CD4-positive, alpha-beta memory T cell (primary cell): Measurements from ENCODE around the gene CPNE8. TPM values are rescaled to one million over a fixed set of nuclear protein-coding genes. Genes with fewer than 3 reads are reported as not detected.
A peak's percentile ranks its signal among the peaks of the same experiment; 100 is the strongest.

ENCODE experiments used
- CTCF ChIA-PET: fragments of 350-600 bp; sonication (Branson Sonifier 250); formaldehyde crosslinking; loops from one replicate; lab custom pipeline; 2021; ENCODE audit warnings: inconsistent platforms; ENCODE audit not compliant: partially characterized antibody; lab: Charles Lee
- POLR2A ChIA-PET: fragments of 350-600 bp; sonication (Branson Sonifier 250); formaldehyde crosslinking; loops from one replicate; lab custom pipeline; 2021; ENCODE audit not compliant: partially characterized antibody; lab: Charles Lee
- DNase-seq, 5 donors: peaks; one replicate each; pipeline versions ENCODE4 v3.0.0 to v3.0.0-alpha.2; 2020 to 2022; ENCODE audit warnings: mixed read lengths in 1 of 5
- H3K27ac ChIP-seq: one replicate; pipeline ENCODE4 v1.7.0; 2013; ENCODE audit warnings: low read depth, low read length
- H3K27me3 ChIP-seq: 2 replicates; pipeline ENCODE4 v1.7.0; 2013; ENCODE audit warnings: mild to moderate bottlenecking, low read length, moderate library complexity; ENCODE audit not compliant: insufficient read depth
- H3K36me3 ChIP-seq: 2 replicates; pipeline ENCODE4 v1.7.0; 2013; ENCODE audit warnings: mild to moderate bottlenecking, low read length, moderate library complexity; ENCODE audit not compliant: insufficient read depth
- H3K4me1 ChIP-seq: 2 replicates; pipeline ENCODE4 v1.7.0; 2013; ENCODE audit warnings: mild to moderate bottlenecking, low read length, moderate library complexity; ENCODE audit not compliant: insufficient read depth
- H3K4me3 ChIP-seq, 2 donors: one replicate each; pipeline ENCODE4 v1.7.0; 2013; ENCODE audit warnings: low read length in 2 of 2, mild to moderate bottlenecking in 1 of 2
- H3K9me3 ChIP-seq, 2 donors: one replicate each; pipeline ENCODE4 v1.7.0; 2013; ENCODE audit warnings: low read length in 2 of 2, control low read depth in 1 of 2; ENCODE audit not compliant: control insufficient read depth in 1 of 2
- H3K27ac Mint-ChIP-seq, 7 donors: one replicate each; pipeline ENCODE4 v1.8.0; 2020 to 2021; ENCODE audit warnings: mixed read lengths in 7 of 7, mild to moderate bottlenecking in 6 of 7, inconsistent platforms in 3 of 7, moderate library complexity in 3 of 7
- H3K27me3 Mint-ChIP-seq, 2 donors: one replicate each; pipeline ENCODE4 v1.8.0; 2020 to 2021; ENCODE audit warnings: mixed read lengths in 2 of 2
- H3K36me3 Mint-ChIP-seq, 2 donors: one replicate each; pipeline ENCODE4 v1.8.0; 2020 to 2021; ENCODE audit warnings: mixed read lengths in 2 of 2, inconsistent platforms in 1 of 2, mild to moderate bottlenecking in 1 of 2
- H3K4me1 Mint-ChIP-seq, 4 donors: one replicate each; pipeline ENCODE4 v1.8.0; 2020 to 2021; ENCODE audit warnings: mixed read lengths in 4 of 4, mild to moderate bottlenecking in 1 of 4
- H3K4me3 Mint-ChIP-seq, 8 donors: one replicate each; pipeline ENCODE4 v1.8.0; 2020 to 2021; ENCODE audit warnings: mixed read lengths in 8 of 8, mild to moderate bottlenecking in 7 of 8, moderate library complexity in 6 of 8, inconsistent platforms in 3 of 8
- H3K9me3 Mint-ChIP-seq, 8 donors: one replicate each; pipeline ENCODE4 v1.8.0; 2020 to 2021; ENCODE audit warnings: mixed read lengths in 8 of 8, mild to moderate bottlenecking in 5 of 8, inconsistent platforms in 3 of 8, moderate library complexity in 1 of 8
- intact Hi-C: fragments of 100-400 bp; cut with micrococcal nuclease; formaldehyde crosslinking; loops from one replicate; pipeline ENCODE4 v1.15.1; 2023
- polyA plus RNA-seq, 2 donors: library from polyadenylated mRNA; unstranded; fragments of 300-500 nt; fragmentation: Illumina TruSeq; gene quantifications; one replicate each; pipeline ENCODE4 v1.2.3, GENCODE V29; 2021
- total RNA-seq, 2 experiments: library from RNA; stranded (reverse); gene quantifications; one replicate each; pipeline ENCODE4 v1.2.3, GENCODE V29; 2021

The CPNE8 gene
- total and polyA plus RNA-seq, 4 experiments from 2014 or later: 1.2 to 5.1 (median 2.9) TPM

GRCh38 chr12:38633511-38633910, 271.9 kb downstream of the CPNE8 start:
- intact Hi-C loops: no loop called here
- peaks cover 0 to 6% (median 3%) of the 10 kb centered on the region in 8 donors for H3K9me3 Mint-ChIP-seq

DNA sequence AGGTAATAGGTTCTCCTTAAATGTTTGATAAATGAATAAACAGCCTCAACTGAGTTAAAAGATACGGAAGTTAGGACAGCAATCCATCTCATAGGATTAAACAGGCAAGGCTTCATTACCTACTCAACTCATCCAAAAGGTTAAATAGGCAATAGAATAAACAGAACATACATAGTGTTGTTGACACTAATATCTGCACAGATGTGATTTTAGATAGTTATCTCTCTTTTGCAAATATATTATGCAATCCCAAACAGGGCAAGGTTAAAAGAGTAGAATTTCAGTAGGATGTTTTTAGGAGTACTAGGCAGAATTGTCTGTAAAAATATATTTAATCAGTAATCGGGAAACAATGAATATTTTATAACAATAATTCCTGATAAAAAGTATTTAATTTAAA, 276.3 kb downstream of the CPNE8 start:
- no peak overlapping the region for H3K27ac ChIP-seq
- intact Hi-C loops: no loop called here
- ChIA-PET POLR2A (no interaction called here), CTCF (no interaction called here)
- no peaks in the 10 kb centered on the region for H3K36me3 ChIP-seq
- DNase-seq: no peak
- no peaks in the 10 kb centered on the region for H3K4me1 ChIP-seq
- no peaks in the 10 kb centered on the region for H3K27me3 Mint-ChIP-seq
- no peak overlapping the region for H3K4me3 Mint-ChIP-seq
- H3K4me1 Mint-ChIP-seq: no peaks in the 10 kb centered on the region
- no peaks in the 10 kb centered on the region for H3K36me3 Mint-ChIP-seq
- peaks cover 0 to 8% (median 3%) of the 10 kb centered on the region in 8 donors for H3K9me3 Mint-ChIP-seq
- no peak overlapping the region for H3K4me3 ChIP-seq
- H3K27me3 ChIP-seq: no peaks in the 10 kb centered on the region
- no peaks in the 10 kb centered on the region for H3K9me3 ChIP-seq
- no peak overlapping the region for H3K27ac Mint-ChIP-seq

More at GRCh38 chr12:38633511-38633910, 271.9 kb downstream of the CPNE8 start:
- H3K27me3 Mint-ChIP-seq: no peaks in the 10 kb centered on the region
- H3K27ac Mint-ChIP-seq: no peak overlapping the region
- ChIA-PET CTCF (no interaction called here), POLR2A (no interaction called here)
- H3K4me3 ChIP-seq: no peak overlapping the region
- no peaks in the 10 kb centered on the region for H3K4me1 ChIP-seq
- no peaks in the 10 kb centered on the region for H3K36me3 ChIP-seq
- H3K4me3 Mint-ChIP-seq: no peak overlapping the region
- H3K4me1 Mint-ChIP-seq: no peaks in the 10 kb centered on the region
- no peak for DNase-seq
- H3K27me3 ChIP-seq: no peaks in the 10 kb centered on the region
- H3K27ac ChIP-seq: no peak overlapping the region
- H3K9me3 ChIP-seq: no peaks in the 10 kb centered on the region
- no peaks in the 10 kb centered on the region for H3K36me3 Mint-ChIP-seq

GRCh38 chr12:38628288-38628687, 277.1 kb downstream of the CPNE8 start:
- Mint-ChIP-seq H3K4me1 (no peaks in the 10 kb centered on the region), H3K27me3 (no peaks in the 10 kb centered on the region), H3K36me3 (no peaks in the 10 kb centered on the region), H3K27ac (no peak overlapping the region), H3K4me3 (no peak overlapping the region), H3K9me3 (peaks cover 0 to 8% (median 3%) of the 10 kb centered on the region in 8 donors)
- ChIA-PET POLR2A (no interaction called here), CTCF (no interaction called here)
- intact Hi-C loops: no loop called here
- no peaks in the 10 kb centered on the region for H3K36me3 ChIP-seq
- no peak for DNase-seq
- H3K27me3 ChIP-seq: no peaks in the 10 kb centered on the region
- H3K4me3 ChIP-seq: no peak overlapping the region
- no peaks in the 10 kb centered on the region for H3K4me1 ChIP-seq
- no peaks in the 10 kb centered on the region for H3K9me3 ChIP-seq
- no peak overlapping the region for H3K27ac ChIP-seq

GRCh38 chr12:38625306-38625705, 280.1 kb downstream of the CPNE8 start:
- Mint-ChIP-seq H3K36me3 (no peaks in the 10 kb centered on the region), H3K27ac (no peak overlapping the region), H3K4me3 (no peak overlapping the region), H3K4me1 (no peaks in the 10 kb centered on the region), H3K27me3 (no peaks in the 10 kb centered on the region), H3K9me3 (peaks cover 0 to 8% (median 2%) of the 10 kb centered on the region in 8 donors)
- Histone ChIP-seq H3K4me3 (no peak overlapping the region), H3K36me3 (no peaks in the 10 kb centered on the region), H3K27me3 (no peaks in the 10 kb centered on the region), H3K9me3 (no peaks in the 10 kb centered on the region), H3K27ac (no peak overlapping the region), H3K4me1 (no peaks in the 10 kb centered on the region)
- CTCF ChIA-PET: no interaction called here
- POLR2A ChIA-PET: no interaction called here
- no peak for DNase-seq
- intact Hi-C loops: no loop called here

- peaks cover 0 to 9% (median 2%) of the 10 kb centered on the region in 8 donors for H3K9me3 Mint-ChIP-seq
- POLR2A ChIA-PET: no interaction called here
- no peaks in the 10 kb centered on the region for H3K27me3 Mint-ChIP-seq
- intact Hi-C loops: no loop called here
- no peaks in the 10 kb centered on the region for H3K4me1 Mint-ChIP-seq
- Histone ChIP-seq H3K9me3 (no peaks in the 10 kb centered on the region), H3K4me1 (no peaks in the 10 kb centered on the region), H3K27me3 (no peaks in the 10 kb centered on the region), H3K4me3 (no peak overlapping the region), H3K36me3 (no peaks in the 10 kb centered on the region), H3K27ac (no peak overlapping the region)
- CTCF ChIA-PET: no interaction called here
- H3K36me3 Mint-ChIP-seq: no peaks in the 10 kb centered on the region
- DNase-seq: no peak
- H3K27ac Mint-ChIP-seq: peak overlapping the region in 1 of 7 donors; percentile 5
- H3K4me3 Mint-ChIP-seq: no peak overlapping the region
These were observed 291.2 kb downstream of the CPNE8 start for GRCh38 chr12:38614171-38614570.

- ChIA-PET POLR2A (no interaction called here), CTCF (no interaction called here)
- Mint-ChIP-seq H3K27ac (no peak overlapping the region), H3K4me3 (no peak overlapping the region), H3K4me1 (no peaks in the 10 kb centered on the region), H3K9me3 (peaks cover under 1 to 10% (median 4%) of the 10 kb centered on the region in 8 donors), H3K27me3 (no peaks in the 10 kb centered on the region), H3K36me3 (no peaks in the 10 kb centered on the region)
- Histone ChIP-seq H3K27me3 (no peaks in the 10 kb centered on the region), H3K4me3 (no peak overlapping the region), H3K27ac (no peak overlapping the region), H3K36me3 (no peaks in the 10 kb centered on the region), H3K4me1 (no peaks in the 10 kb centered on the region), H3K9me3 (no peaks in the 10 kb centered on the region)
- DNase-seq: no peak
- intact Hi-C loops: no loop called here
These were observed 294.5 kb downstream of the CPNE8 start for GRCh38 chr12:38610808-38611350.

GRCh38 chr12:38607295-38607694, 298.1 kb downstream of the CPNE8 start:
- no peak for DNase-seq
- CTCF ChIA-PET: interaction anchor here (0.5 kb wide), 1 partner anchor 232 kb away, joined by 3 read pairs; no protein-coding TSS in a partner anchor
- intact Hi-C loops: no loop called here
- no peak overlapping the region for H3K4me3 ChIP-seq
- no peak overlapping the region for H3K27ac Mint-ChIP-seq
- no peaks in the 10 kb centered on the region for H3K27me3 ChIP-seq
- POLR2A ChIA-PET: no interaction called here
- no peaks in the 10 kb centered on the region for H3K36me3 Mint-ChIP-seq
- H3K36me3 ChIP-seq: no peaks in the 10 kb centered on the region
- H3K9me3 ChIP-seq: no peaks in the 10 kb centered on the region
- no peaks in the 10 kb centered on the region for H3K4me1 Mint-ChIP-seq
- no peaks in the 10 kb centered on the region for H3K27me3 Mint-ChIP-seq
- peaks cover 1 to 20% (median 9%) of the 10 kb centered on the region in 8 donors for H3K9me3 Mint-ChIP-seq
- H3K4me1 ChIP-seq: no peaks in the 10 kb centered on the region
- H3K27ac ChIP-seq: no peak overlapping the region
- H3K4me3 Mint-ChIP-seq: no peak overlapping the region
